ENCODE results near the gene KRTAP1-5.
"Not testable (repeated sequence)": the region's sequence is repeated elsewhere in the genome, so short reads cannot be mapped to it uniquely, and the experiment has no call there.

KRTAP1-5 gene

DNA sequence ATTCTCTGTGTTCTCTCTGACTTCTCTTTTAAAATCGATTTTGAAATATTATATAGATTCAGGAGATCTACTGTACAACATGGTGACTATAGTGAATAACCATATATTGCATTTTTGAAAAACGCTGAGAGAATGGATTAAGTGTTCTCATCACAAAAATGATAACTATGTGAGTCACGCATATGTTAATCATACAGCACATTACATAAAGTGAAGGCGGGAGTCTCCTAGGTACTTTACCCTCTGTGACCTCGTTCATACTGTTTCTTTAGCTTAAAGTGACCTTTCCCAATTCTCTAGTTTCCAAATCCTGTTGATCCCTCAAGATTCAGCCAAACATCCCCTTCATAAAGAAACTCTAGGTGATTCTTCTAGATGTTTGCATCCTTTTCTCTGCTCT, 24.2 kb downstream of the KRTAP1-5 start:
- H3K36me3 ChIP-seq (ENCODE audit: insufficient read depth, low read length), result no peaks in the 10 kb centered on the region
- no peaks in the 10 kb centered on the region for H3K27me3 ChIP-seq (ENCODE audit: insufficient read depth, low read length)
- H3K27ac ChIP-seq (ENCODE audit: low read depth, low read length), result peak overlapping the region; percentile 43; the same call in 1 of the 2 replicates
- H3K4me3 ChIP-seq (ENCODE audit: low read depth, low read length), result no peak overlapping the region
- H3K79me2 ChIP-seq (ENCODE audit: control insufficient read depth, insufficient read depth, low read length, unreplicated experiment), result no peaks in the 10 kb centered on the region
- peaks cover 11% of the 10 kb centered on the region for H3K4me1 ChIP-seq (ENCODE audit: control insufficient read depth, insufficient read depth, low read length, unreplicated experiment)
- no peak overlapping the region for H2AFZ ChIP-seq (ENCODE audit: low read length, unreplicated experiment)

GRCh38 chr17:41001795-41002194, 25.2 kb downstream of the KRTAP1-5 start:
- Histone ChIP-seq H3K27me3 (ENCODE audit: insufficient read depth, low read length) (no peaks in the 10 kb centered on the region), H3K36me3 (ENCODE audit: insufficient read depth, low read length) (no peaks in the 10 kb centered on the region), H3K4me1 (ENCODE audit: control insufficient read depth, insufficient read depth, low read length, unreplicated experiment) (peaks cover 11% of the 10 kb centered on the region), H2AFZ (ENCODE audit: low read length, unreplicated experiment) (no peak overlapping the region), H3K79me2 (ENCODE audit: control insufficient read depth, insufficient read depth, low read length, unreplicated experiment) (no peaks in the 10 kb centered on the region), H3K27ac (ENCODE audit: low read depth, low read length) (no peak overlapping the region), H3K4me3 (ENCODE audit: low read depth, low read length) (no peak overlapping the region)

GRCh38 chr17:40999563-40999962, 27.4 kb downstream of the KRTAP1-5 start, which contains the start of gene KRTAP3-2:
TSS of gene KRTAP3-2 (minus strand) at chr17:40999906. CDS start at chr17:40999853, 53 bp downstream.
- H3K4me3 ChIP-seq (ENCODE audit: low read depth, low read length); H3K36me3 ChIP-seq (ENCODE audit: insufficient read depth, low read length); H3K27me3 ChIP-seq (ENCODE audit: insufficient read depth, low read length); H3K27ac ChIP-seq (ENCODE audit: low read depth, low read length); H3K79me2 ChIP-seq (ENCODE audit: control insufficient read depth, insufficient read depth, low read length, unreplicated experiment); H2AFZ ChIP-seq (ENCODE audit: low read length, unreplicated experiment): not testable (repeated sequence)
- peaks cover 11% of the 10 kb centered on the region for H3K4me1 ChIP-seq (ENCODE audit: control insufficient read depth, insufficient read depth, low read length, unreplicated experiment)

- no peaks in the 10 kb centered on the region for H3K27me3 ChIP-seq (ENCODE audit: insufficient read depth, low read length)
- H3K36me3 ChIP-seq (ENCODE audit: insufficient read depth, low read length), result no peaks in the 10 kb centered on the region
- H3K27ac ChIP-seq (ENCODE audit: low read depth, low read length), result no peak overlapping the region
- peaks cover 2% of the 10 kb centered on the region for H3K4me1 ChIP-seq (ENCODE audit: control insufficient read depth, insufficient read depth, low read length, unreplicated experiment)
- no peak overlapping the region for H2AFZ ChIP-seq (ENCODE audit: low read length, unreplicated experiment)
- H3K79me2 ChIP-seq (ENCODE audit: control insufficient read depth, insufficient read depth, low read length, unreplicated experiment), result no peaks in the 10 kb centered on the region
- no peak overlapping the region for H3K4me3 ChIP-seq (ENCODE audit: low read depth, low read length)
Measured at GRCh38 chr17:40997361-40997760, 29.6 kb downstream of the KRTAP1-5 start.

DNA sequence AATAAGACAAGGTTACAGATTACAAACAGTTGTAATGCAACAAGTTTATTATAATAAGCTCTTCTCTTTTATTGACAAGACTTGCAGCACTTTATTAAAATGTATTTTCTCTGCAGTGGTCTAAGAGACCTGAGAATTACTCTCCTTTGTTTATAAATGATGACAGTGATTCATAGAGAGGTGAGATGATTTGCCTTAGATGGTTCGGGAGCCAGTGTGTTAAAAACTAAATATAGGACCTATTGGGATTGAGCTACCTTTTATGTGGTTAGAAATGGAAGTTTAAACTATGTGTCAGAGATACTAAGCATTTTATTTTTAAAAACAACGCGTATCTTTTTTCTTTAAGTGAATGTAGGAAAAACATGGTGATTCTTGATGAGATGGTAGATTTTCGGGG, 30.2 kb downstream of the KRTAP1-5 start:
- Histone ChIP-seq H3K36me3 (ENCODE audit: insufficient read depth, low read length) (no peaks in the 10 kb centered on the region), H3K79me2 (ENCODE audit: control insufficient read depth, insufficient read depth, low read length, unreplicated experiment) (no peaks in the 10 kb centered on the region), H3K27ac (ENCODE audit: low read depth, low read length) (no peak overlapping the region), H3K4me1 (ENCODE audit: control insufficient read depth, insufficient read depth, low read length, unreplicated experiment) (no peaks in the 10 kb centered on the region), H2AFZ (ENCODE audit: low read length, unreplicated experiment) (no peak overlapping the region), H3K4me3 (ENCODE audit: low read depth, low read length) (no peak overlapping the region), H3K27me3 (ENCODE audit: insufficient read depth, low read length) (no peaks in the 10 kb centered on the region)

DNA sequence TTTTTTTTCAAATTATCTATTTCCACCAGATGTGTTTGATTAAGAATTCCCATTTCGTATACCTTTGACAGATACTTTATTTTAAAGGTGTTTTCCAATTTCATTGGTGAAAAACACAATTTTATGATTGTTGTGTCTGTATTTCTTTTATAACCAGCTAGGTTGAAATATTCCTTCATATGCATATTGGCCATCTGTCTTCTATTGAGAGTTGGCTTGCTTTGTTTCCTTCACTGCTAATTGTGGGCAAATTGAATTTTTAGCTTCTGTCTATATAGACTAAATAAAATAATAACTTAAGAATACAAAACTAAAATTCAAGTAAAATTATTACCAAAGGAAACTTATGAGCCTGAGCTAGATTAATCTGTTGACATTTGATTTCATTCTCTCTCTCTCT, 31.9 kb downstream of the KRTAP1-5 start:
- H3K27me3 ChIP-seq (ENCODE audit: insufficient read depth, low read length), result no peaks in the 10 kb centered on the region
- H3K4me1 ChIP-seq (ENCODE audit: control insufficient read depth, insufficient read depth, low read length, unreplicated experiment), result no peaks in the 10 kb centered on the region
- H3K4me3 ChIP-seq (ENCODE audit: low read depth, low read length), result no peak overlapping the region
- H2AFZ ChIP-seq (ENCODE audit: low read length, unreplicated experiment), result no peak overlapping the region
- no peak overlapping the region for H3K27ac ChIP-seq (ENCODE audit: low read depth, low read length)
- no peaks in the 10 kb centered on the region for H3K79me2 ChIP-seq (ENCODE audit: control insufficient read depth, insufficient read depth, low read length, unreplicated experiment)
- H3K36me3 ChIP-seq (ENCODE audit: insufficient read depth, low read length), result no peaks in the 10 kb centered on the region

GRCh38 chr17:40993839-40994238, 33.2 kb downstream of the KRTAP1-5 start, which contains the start of gene KRTAP3-3:
TSS of gene KRTAP3-3 (minus strand) at chr17:40994164. CDS start at chr17:40994097, 67 bp downstream.
- Histone ChIP-seq H3K4me1 (ENCODE audit: control insufficient read depth, insufficient read depth, low read length, unreplicated experiment) (no peaks in the 10 kb centered on the region), H3K27me3 (ENCODE audit: insufficient read depth, low read length) (no peaks in the 10 kb centered on the region), H3K27ac (ENCODE audit: low read depth, low read length) (no peak within 1 kb of the TSS), H3K79me2 (ENCODE audit: control insufficient read depth, insufficient read depth, low read length, unreplicated experiment) (no peaks in the 10 kb centered on the region), H3K36me3 (ENCODE audit: insufficient read depth, low read length) (no peaks in the 10 kb centered on the region), H3K4me3 (ENCODE audit: low read depth, low read length) (no peak within 1 kb of the TSS), H2AFZ (ENCODE audit: low read length, unreplicated experiment) (no peak within 1 kb of the TSS)

DNA sequence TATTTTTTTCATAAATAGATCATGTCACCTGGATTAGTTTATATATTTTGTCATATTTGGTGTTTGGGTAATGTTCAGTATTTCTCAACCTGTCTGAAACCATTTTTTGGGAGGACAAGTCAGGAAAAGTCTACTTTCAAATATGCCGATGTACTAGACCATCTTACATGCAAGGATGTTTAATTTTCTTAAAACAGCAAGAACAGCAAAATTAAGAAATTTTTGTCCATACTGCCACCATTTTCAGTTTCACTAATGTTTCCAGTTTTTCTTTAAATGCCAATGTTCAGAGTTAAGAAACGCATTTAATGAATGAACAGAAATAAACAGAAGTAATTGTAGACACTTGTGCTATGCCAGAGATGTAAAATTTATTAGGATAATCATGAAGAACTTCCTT, 33.9 kb downstream of the KRTAP1-5 start:
- Histone ChIP-seq H3K27ac (ENCODE audit: low read depth, low read length) (no peak overlapping the region), H3K36me3 (ENCODE audit: insufficient read depth, low read length) (no peaks in the 10 kb centered on the region), H2AFZ (ENCODE audit: low read length, unreplicated experiment) (no peak overlapping the region), H3K79me2 (ENCODE audit: control insufficient read depth, insufficient read depth, low read length, unreplicated experiment) (no peaks in the 10 kb centered on the region), H3K27me3 (ENCODE audit: insufficient read depth, low read length) (no peaks in the 10 kb centered on the region), H3K4me1 (ENCODE audit: control insufficient read depth, insufficient read depth, low read length, unreplicated experiment) (no peaks in the 10 kb centered on the region), H3K4me3 (ENCODE audit: low read depth, low read length) (no peak overlapping the region)

- no peak overlapping the region for H2AFZ ChIP-seq (ENCODE audit: low read length, unreplicated experiment)
- no peak overlapping the region for H3K27ac ChIP-seq (ENCODE audit: low read depth, low read length)
- H3K27me3 ChIP-seq (ENCODE audit: insufficient read depth, low read length), result no peaks in the 10 kb centered on the region
- H3K4me1 ChIP-seq (ENCODE audit: control insufficient read depth, insufficient read depth, low read length, unreplicated experiment), result no peaks in the 10 kb centered on the region
- H3K36me3 ChIP-seq (ENCODE audit: insufficient read depth, low read length), result no peaks in the 10 kb centered on the region
- no peaks in the 10 kb centered on the region for H3K79me2 ChIP-seq (ENCODE audit: control insufficient read depth, insufficient read depth, low read length, unreplicated experiment)
- H3K4me3 ChIP-seq (ENCODE audit: low read depth, low read length), result no peak overlapping the region
Measured at GRCh38 chr17:40992666-40993065, 34.3 kb downstream of the KRTAP1-5 start.

- Histone ChIP-seq H3K4me1 (ENCODE audit: control insufficient read depth, insufficient read depth, low read length, unreplicated experiment) (no peaks in the 10 kb centered on the region), H3K27ac (ENCODE audit: low read depth, low read length) (no peak overlapping the region), H3K27me3 (ENCODE audit: insufficient read depth, low read length) (no peaks in the 10 kb centered on the region), H3K4me3 (ENCODE audit: low read depth, low read length) (no peak overlapping the region), H3K36me3 (ENCODE audit: insufficient read depth, low read length) (no peaks in the 10 kb centered on the region), H3K79me2 (ENCODE audit: control insufficient read depth, insufficient read depth, low read length, unreplicated experiment) (no peaks in the 10 kb centered on the region), H2AFZ (ENCODE audit: low read length, unreplicated experiment) (no peak overlapping the region)
Measured at GRCh38 chr17:40986920-40987319, 40.1 kb downstream of the KRTAP1-5 start.

- Histone ChIP-seq H3K27ac (ENCODE audit: low read depth, low read length) (no peak within 1 kb of the TSS), H3K4me1 (ENCODE audit: control insufficient read depth, insufficient read depth, low read length, unreplicated experiment) (no peaks in the 10 kb centered on the region), H3K4me3 (ENCODE audit: low read depth, low read length) (no peak within 1 kb of the TSS), H3K79me2 (ENCODE audit: control insufficient read depth, insufficient read depth, low read length, unreplicated experiment) (no peaks in the 10 kb centered on the region), H3K27me3 (ENCODE audit: insufficient read depth, low read length) (no peaks in the 10 kb centered on the region), H3K36me3 (ENCODE audit: insufficient read depth, low read length) (no peaks in the 10 kb centered on the region), H2AFZ (ENCODE audit: low read length, unreplicated experiment) (no peak within 1 kb of the TSS)
Measured at GRCh38 chr17:40984226-40984625, 42.8 kb downstream of the KRTAP1-5 start, which contains the start of gene KRT40. TSS of gene KRT40 (minus strand) at chr17:40984326. CDS start at chr17:40984273, 53 bp downstream.
